OCI-M1 (cell line): ENCODE results near the gene DENND11.

ENCODE experiments used
- DNase-seq: peaks from one replicate; lab custom pipeline; 2025; lab: John Stamatoyannopoulos, UW

DENND11 gene

GRCh38 chr7:141702047-141702567 is at the start of gene DENND11:
DENND11 (minus strand) TSS chr7:141702166; CDS start chr7:141702153, 13 bp downstream.
- peak; percentile 5 for DNase-seq

DNA sequence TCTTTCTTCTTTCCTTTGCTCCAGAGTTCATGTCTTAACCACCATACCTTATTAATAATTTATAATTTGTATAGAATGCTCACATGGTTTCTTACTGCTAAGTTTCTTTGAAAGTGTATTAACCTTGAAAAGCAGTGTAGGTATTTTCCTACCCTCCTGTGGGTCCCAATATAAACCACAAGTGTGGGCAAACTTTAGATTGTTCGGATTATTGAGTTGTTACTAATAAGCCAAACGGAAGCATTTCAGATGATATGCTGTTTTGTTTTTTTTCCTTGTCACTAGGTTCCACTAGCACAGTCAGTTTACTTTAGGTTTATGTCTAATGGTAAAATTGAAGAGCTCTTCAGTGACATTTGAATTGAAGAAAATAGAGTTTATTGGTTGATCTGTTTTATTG is 46.4 kb upstream of the DENND11 start:
- no peak for DNase-seq

DNA sequence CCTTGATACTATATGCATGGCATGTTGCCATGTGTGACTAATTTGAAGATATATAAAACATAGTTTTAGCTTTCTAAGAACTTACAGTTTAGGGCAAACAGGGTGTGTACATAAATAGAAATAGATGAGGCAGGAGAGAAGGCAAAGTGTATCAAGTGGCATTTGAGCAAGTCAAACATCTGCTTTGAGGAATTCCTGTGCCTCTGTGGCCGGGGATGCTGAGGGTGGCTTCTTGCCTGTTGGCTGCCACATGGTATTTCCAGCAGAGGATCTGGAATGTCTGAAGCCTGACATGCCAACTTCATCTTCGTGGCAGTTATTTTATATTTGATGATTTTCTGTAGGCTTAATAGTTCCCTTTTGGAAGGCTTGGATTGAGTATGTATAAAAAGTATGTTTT is 42.2 kb upstream of the DENND11 start:
- DNase-seq, result no peak

DNA sequence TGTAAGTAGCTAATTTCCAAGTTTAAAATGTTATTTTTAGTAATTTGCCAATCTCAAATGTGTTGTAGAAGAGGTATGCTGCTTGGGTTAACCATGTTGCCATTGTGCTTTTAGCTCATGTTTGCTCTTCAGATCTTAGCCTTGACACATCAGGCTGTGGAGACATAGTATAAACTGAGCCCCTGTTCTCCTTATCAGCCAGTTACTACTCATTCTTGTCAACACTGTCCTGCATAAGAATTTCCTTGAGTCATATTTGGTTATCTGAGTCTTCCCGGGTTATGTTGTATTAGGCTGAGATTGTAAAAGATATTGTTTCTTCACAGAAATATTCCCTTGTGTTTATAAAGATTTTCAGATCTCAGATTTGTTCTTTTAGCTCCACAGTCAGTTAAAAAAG is 40.3 kb upstream of the DENND11 start:
- no peak for DNase-seq

- no peak for DNase-seq
These were observed 37.3 kb upstream of the DENND11 start for GRCh38 chr7:141739250-141739649.

- DNase-seq, result peak; percentile 24
These were observed 36.6 kb upstream of the DENND11 start for GRCh38 chr7:141738592-141739013.

DNA sequence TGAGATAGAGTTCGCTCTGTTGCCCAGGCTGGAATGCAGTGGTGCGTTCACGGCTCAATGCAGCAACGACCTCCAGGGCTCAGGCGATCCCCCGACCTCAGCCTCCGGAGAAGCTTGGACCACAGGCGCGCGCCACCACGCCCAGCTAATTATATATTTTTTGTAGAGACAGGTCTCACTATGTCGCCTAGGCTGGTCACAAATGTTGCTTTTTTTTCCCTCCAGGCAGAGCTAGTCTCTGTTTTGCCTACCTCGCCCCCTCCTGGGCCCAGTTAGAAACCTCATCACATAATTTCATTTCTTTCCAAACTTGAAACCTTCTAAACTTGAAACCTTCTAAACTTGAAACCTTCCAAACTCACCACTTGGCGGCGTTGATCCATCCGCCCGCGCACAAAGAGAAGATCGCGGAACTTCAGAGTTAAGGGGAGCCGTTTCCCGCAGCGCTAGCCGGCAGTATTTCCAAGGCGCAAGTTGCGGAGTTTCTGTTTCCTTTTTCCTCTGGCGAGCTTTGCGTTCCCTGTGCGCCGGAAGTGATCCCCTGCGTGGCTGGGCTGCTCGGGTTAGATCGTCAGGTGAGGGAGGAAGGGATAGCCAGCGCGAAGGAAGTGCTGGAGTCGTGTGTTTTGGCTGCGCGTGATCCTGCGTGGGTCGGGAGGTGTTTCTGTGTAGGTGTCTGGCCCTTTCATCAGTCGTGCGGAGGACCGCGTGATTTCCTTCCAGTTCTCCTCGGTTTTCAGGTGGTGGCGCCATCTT is 36.0 kb upstream of the DENND11 start, which contains the start of gene SSBP1:
TSS of gene SSBP1 (plus strand) at position 523 of the 756 bp plus-strand sequence. CDS start 809 bp downstream, outside the sequence.
- peak; percentile 95 for DNase-seq

- peak; percentile 18 for DNase-seq
These were observed 35.3 kb upstream of the DENND11 start for GRCh38 chr7:141737118-141737835.

- DNase-seq, result no peak
These were observed 29.6 kb upstream of the DENND11 start for GRCh38 chr7:141731476-141732149.

DNA sequence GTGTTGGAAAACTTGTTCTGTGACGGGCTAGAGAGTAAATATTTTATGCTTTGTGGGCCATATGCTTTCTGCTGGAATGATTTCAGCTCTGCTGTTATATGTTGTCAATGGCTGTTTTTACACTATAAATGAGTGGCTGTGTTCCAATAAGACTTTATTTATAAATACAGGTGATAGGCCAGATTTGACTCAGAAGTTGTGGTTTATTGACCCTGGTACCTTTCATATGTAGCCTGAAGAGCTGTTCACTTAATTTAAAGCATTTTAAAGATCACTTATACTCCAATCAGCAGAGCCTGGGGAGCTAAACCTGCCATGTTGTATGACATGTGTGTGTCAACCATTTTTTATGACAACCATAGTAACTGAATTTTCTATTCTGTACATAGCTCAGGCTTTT is 27.1 kb upstream of the DENND11 start:
- no peak for DNase-seq

DNA sequence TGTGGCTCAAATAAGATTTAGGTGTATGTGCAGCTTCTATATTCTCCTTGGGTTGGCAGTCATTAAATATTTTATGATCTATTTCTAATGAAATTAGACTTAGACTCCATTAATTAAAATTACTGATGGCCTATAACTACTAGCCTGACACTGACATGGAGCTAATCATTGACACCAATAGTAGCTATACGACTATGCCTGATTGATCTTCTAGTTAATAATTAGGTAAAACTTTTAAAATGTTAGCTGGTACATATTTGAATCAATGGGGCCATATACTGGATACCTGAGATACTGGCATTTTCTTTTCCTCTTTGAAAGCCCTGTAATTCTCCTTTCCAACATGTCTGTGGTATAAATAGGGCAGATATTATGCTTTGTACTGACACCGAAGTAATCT is 20.6 kb upstream of the DENND11 start:
- no peak for DNase-seq

DNA sequence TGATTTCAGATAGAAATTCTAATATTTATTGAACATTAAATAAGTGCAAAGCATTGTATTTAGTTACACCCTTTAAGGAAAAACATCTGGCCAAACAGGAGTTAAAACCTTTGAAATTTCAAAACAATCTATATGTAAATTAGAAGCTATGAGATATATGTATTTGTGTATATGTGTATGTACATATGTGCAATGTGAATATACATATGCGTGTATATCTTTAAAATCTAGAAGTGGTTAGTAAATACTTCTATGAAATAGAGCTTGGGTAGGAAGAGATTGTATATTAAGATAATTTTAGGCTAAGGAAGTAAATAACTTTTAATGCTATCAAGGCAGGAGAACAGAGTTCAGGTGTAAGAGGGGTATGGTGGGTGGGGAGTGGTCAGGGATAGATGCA is 15.5 kb upstream of the DENND11 start:
- no peak for DNase-seq

- DNase-seq, result no peak
These were observed 14.1 kb upstream of the DENND11 start for GRCh38 chr7:141715794-141716689.

GRCh38 chr7:141715018-141715417 is 13.1 kb upstream of the DENND11 start:
- DNase-seq, result no peak

DNA sequence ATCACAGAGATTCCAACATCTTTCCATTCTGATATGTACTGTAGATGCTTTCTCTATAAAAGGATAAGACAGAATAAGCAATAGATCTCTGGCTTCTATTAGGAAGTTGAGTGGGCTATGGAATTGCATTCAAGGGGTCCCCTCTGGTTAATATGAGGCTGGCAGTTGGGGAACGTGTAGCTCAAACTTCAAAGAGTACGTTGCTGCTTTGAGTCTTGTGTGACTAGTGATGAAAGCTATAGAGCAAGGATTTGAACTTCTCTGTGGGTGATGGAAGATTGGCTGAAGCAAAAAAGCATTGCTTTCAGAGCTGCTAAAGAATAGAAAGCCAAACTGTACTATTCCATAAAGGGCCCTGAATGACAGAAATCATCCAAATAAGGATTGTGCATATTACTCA is 12.6 kb upstream of the DENND11 start:
- DNase-seq, result no peak

DNA sequence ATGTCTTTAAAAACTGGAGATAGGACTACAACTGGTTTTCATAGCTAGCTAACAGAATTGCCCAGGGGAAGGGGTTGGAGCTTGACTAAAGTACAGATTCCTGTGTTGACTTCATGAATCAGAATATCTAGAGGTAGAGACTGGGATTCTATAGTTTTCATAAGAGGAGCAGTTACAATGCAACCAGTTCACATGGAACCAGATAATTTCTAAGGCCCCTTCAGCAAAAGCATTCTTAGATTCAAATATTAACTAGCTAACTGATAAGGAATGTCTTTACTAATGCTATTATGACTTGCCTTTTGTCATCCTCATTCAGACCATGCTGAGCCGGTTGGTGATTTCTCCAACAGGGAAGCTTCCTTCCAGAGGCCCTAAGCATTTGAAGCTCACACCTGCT is 11.9 kb upstream of the DENND11 start:
- DNase-seq, result no peak

DNA sequence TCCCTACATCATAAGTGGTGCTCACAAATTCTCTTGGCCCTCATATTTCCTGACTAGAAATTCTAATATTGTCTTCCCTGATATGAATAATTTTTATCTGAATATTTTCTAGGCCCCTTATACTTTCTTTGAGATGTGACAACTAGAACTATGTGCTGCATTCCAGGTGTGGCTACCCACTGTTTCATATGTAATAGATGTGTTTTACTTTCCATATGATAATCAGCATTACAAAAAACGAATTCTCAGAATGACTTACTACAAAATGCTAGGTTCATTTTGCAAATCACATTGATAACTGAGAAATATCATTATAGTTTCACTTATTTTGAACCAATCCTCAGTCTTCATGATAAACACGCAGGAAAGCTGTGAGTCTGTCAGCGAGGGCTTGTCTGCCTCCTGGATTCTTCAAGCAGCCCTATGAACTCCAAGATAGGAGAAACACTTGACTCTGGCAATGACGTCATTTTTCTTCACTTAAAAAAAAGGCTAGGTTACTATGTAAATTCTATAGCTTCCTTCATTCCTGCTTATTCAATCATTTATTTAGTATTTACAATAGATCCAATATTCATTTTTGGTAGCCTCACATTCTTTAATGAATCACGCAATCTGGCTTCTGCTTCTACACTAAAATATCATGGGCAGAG is 10.8 kb upstream of the DENND11 start:
- DNase-seq, result no peak

DNA sequence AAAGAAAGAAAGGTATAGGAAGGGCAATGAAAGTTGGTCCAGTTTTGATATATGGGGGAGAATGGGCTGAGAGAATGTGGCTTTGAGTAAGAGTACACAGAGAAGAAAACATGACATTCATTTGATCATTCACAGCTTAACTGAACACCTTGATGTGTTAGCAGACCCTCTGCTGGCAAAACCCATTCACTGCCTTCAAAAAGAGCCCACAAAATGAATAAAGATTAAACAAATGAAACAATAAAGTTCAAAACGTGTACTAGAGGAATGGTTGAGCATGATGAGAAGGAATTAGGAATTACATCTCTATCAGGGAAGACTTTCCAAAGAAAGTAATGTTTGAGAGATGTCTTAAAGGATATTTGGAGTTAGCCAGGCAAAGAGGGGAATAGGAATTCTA is 8.3 kb upstream of the DENND11 start:
- no peak for DNase-seq

DNA sequence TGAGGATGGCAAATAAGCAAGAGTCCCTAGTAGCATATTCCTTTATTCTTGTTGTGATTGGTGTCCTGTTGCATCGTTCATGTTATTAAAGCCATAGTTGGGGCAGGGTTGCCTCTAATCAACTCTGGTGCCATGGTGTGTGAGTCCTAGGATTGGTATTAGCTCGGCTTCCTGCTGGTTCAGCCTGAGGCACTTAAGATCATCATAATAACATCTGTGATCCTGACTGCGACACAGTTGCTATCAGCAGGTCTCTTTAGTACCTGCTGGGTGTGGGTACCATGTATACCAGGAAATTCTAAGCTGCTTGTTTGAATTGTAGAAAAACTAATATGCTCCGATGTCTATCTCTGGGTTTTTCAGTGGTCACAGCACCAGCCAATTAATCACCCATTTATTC is 7.8 kb upstream of the DENND11 start:
- DNase-seq, result no peak

- no peak for DNase-seq
These were observed 7.4 kb upstream of the DENND11 start for GRCh38 chr7:141709318-141709717.

- DNase-seq, result no peak
These were observed 6.4 kb upstream of the DENND11 start, which contains the start of gene WEE2 for GRCh38 chr7:141708351-141708750. WEE2 (plus strand) TSS chr7:141708353; CDS start chr7:141708759, 406 bp downstream.
